DOHH2 (cell line): ENCODE results near the gene KANSL3.

Source experiments
- EZH2phosphoT487 ChIP-seq: fragments of 200-600 bp; sonication (generic); IDR thresholded peaks from 2 replicates; pipeline ENCODE4 v1.6.1; 2017; ENCODE audit warnings: borderline replicate concordance, mild to moderate bottlenecking, antibody characterized with exemption, low read length, moderate library complexity, mixed read lengths
- TF ChIP-seq, protein P1 (sequence below): fragments of 200-600 bp; sonication (generic); IDR thresholded peaks from one replicate; pipeline ENCODE4 v1.5.1; 2014; ENCODE audit warnings: antibody characterized with exemption, mild to moderate bottlenecking, low read depth, low read length; ENCODE audit not compliant: poor library complexity, severe bottlenecking

DNA sequence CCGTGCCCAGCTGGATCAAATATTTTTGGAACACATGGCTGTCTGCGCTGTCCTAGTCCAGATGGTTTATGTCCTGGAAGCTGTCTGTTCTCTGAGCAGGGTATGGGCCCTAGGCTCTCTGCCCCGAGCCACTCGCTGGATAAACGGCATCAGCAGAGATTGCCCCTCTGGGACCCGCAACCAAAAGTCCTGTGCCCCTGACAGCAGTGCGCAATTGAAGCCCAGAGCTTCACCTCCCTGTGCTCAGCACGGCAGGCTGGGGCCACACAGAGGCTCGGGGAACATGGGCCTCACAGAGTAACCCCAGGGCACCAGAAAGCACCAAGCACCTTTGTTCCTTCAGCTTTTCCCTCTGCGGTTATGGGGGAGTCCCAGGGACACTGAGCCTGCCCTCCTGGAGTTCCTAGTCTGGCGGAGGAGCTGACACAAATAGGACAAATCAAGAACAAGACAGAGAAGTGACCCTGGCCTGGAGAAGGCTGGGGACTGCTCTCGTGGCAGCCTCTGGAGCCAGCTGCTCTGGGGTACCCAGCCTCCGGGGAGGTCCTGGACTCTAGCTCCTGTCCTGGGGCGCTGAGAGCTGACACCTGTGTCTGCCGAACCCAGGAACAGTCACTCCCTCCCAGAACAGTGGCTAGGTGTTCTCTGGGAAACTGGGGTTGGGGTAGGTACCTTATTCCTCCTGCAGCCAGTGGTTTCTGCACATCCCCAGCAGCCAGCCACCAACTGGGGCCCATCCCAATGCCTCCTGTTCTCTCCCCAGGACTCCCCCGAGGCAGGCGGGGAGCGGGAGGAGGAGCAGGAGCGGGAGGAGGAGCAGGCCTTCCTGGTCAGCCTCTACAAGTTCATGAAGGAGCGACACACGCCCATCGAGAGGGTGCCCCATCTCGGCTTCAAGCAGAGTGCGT, 89.3 kb downstream of the KANSL3 start:
- TF ChIP-seq, protein P1, sequence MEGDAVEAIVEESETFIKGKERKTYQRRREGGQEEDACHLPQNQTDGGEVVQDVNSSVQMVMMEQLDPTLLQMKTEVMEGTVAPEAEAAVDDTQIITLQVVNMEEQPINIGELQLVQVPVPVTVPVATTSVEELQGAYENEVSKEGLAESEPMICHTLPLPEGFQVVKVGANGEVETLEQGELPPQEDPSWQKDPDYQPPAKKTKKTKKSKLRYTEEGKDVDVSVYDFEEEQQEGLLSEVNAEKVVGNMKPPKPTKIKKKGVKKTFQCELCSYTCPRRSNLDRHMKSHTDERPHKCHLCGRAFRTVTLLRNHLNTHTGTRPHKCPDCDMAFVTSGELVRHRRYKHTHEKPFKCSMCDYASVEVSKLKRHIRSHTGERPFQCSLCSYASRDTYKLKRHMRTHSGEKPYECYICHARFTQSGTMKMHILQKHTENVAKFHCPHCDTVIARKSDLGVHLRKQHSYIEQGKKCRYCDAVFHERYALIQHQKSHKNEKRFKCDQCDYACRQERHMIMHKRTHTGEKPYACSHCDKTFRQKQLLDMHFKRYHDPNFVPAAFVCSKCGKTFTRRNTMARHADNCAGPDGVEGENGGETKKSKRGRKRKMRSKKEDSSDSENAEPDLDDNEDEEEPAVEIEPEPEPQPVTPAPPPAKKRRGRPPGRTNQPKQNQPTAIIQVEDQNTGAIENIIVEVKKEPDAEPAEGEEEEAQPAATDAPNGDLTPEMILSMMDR = no peak
- no peak for TF ChIP-seq EZH2phosphoT487
